GM23338 (cell line): ENCODE data around the gene ZNF516. TPM values are rescaled to one million over a fixed set of nuclear protein-coding genes. Genes with fewer than 3 reads are reported as not detected.

ENCODE experiments used
- ATAC-seq: fragments of 200-7000 bp; cut with Tn5 transposase; 3 replicates; pipeline ENCODE4 v1.9.1; 2020
- DNase-seq: peaks from one replicate; pipeline ENCODE4 v3.0.0-alpha.2; 2015; ENCODE audit warnings: low spot score
- H2AFZ ChIP-seq: fragments of 200-600 bp; sonication (generic); 2 replicates; pipeline ENCODE4 v1.8.0; 2016; ENCODE audit warnings: antibody characterized with exemption, mild to moderate bottlenecking, moderate library complexity
- H3F3A ChIP-seq: fragments of 200-600 bp; sonication (generic); replicated peaks from 2 replicates; pipeline ENCODE4 v1.8.0; 2017; ENCODE audit warnings: antibody characterized with exemption, mixed run types, low read depth
- H3K27ac ChIP-seq: fragments of 200-600 bp; sonication (generic); 2 replicates; pipeline ENCODE4 v1.6.1; 2016; ENCODE audit warnings: low read depth
- H3K27me3 ChIP-seq: fragments of 200-600 bp; sonication (generic); 2 replicates; pipeline ENCODE4 v1.8.0; 2016; ENCODE audit warnings: mild to moderate bottlenecking, mixed run types, moderate library complexity; ENCODE audit not compliant: insufficient read depth
- H3K36me3 ChIP-seq: fragments of 200-600 bp; sonication (generic); 2 replicates; pipeline ENCODE4 v1.8.0; 2016; ENCODE audit warnings: mild to moderate bottlenecking; ENCODE audit not compliant: insufficient read depth
- H3K4me1 ChIP-seq: fragments of 200-600 bp; sonication (generic); 2 replicates; pipeline ENCODE4 v1.8.0; 2016; ENCODE audit warnings: mild to moderate bottlenecking, moderate library complexity; ENCODE audit not compliant: insufficient read depth
- H3K4me2 ChIP-seq: fragments of 200-600 bp; sonication (generic); 2 replicates; pipeline ENCODE4 v1.7.1; 2017; ENCODE audit warnings: mixed run types
- H3K4me3 ChIP-seq: fragments of 200-600 bp; sonication (generic); 2 replicates; pipeline ENCODE4 v1.6.1; 2016; ENCODE audit warnings: mixed run types
- H3K79me2 ChIP-seq: fragments of 200-600 bp; sonication (generic); replicated peaks from 2 replicates; pipeline ENCODE4 v1.8.0; 2017; ENCODE audit warnings: mild to moderate bottlenecking; ENCODE audit not compliant: insufficient read depth
- H3K9me2 ChIP-seq: fragments of 200-600 bp; sonication (generic); 2 replicates; pipeline ENCODE4 v1.8.0; 2017; ENCODE audit not compliant: insufficient read depth
- H4K20me1 ChIP-seq: fragments of 200-600 bp; sonication (generic); replicated peaks from 2 replicates; pipeline ENCODE4 v1.8.0; 2017; ENCODE audit warnings: mild to moderate bottlenecking; ENCODE audit not compliant: insufficient read depth
- H3K27ac Mint-ChIP-seq: 2 replicates; pipeline ENCODE4 v1.8.0; 2020; ENCODE audit warnings: inconsistent platforms, mild to moderate bottlenecking, moderate library complexity, mixed read lengths
- H3K27me3 Mint-ChIP-seq: 3 replicates; pipeline ENCODE4 v1.8.0; 2022; ENCODE audit warnings: low read depth, mild to moderate bottlenecking, moderate library complexity, mixed read lengths, inconsistent platforms; ENCODE audit not compliant: insufficient read depth, poor library complexity
- H3K36me3 Mint-ChIP-seq: 3 replicates; pipeline ENCODE4 v1.8.0; 2021; ENCODE audit warnings: low read depth, mild to moderate bottlenecking, inconsistent platforms, moderate library complexity, mixed read lengths
- H3K4me1 Mint-ChIP-seq: 3 replicates; pipeline ENCODE4 v1.8.0; 2020; ENCODE audit warnings: mild to moderate bottlenecking, inconsistent platforms, mixed read lengths
- H3K4me3 Mint-ChIP-seq: 3 replicates; pipeline ENCODE4 v1.8.0; 2021; ENCODE audit warnings: moderate library complexity, mild to moderate bottlenecking, inconsistent platforms, mixed read lengths
- H3K9me3 Mint-ChIP-seq: 3 replicates; pipeline ENCODE4 v1.8.0; 2020; ENCODE audit warnings: moderate library complexity, mild to moderate bottlenecking, inconsistent platforms, mixed read lengths
- CREB1 ChIP-seq: fragments of 250-450 bp; sonication (Bioruptor Pico); IDR thresholded peaks from 2 replicates; pipeline ENCODE4 v1.5.0; 2020; ENCODE audit warnings: low read depth, mild to moderate bottlenecking, moderate library complexity
- CTCF ChIP-seq, 2 experiments: fragments of 200-600 bp in 1 of 2; sonication (generic) in 1 of 2; conservative IDR thresholded peaks; 2 replicates each; pipeline versions ENCODE4 v1.5.1 to v1.6.1; 2016 to 2017; ENCODE audit warnings: antibody characterized with exemption in 2 of 2, low read depth in 2 of 2, mild to moderate bottlenecking in 2 of 2, moderate library complexity in 1 of 2
- EZH2 ChIP-seq: fragments of 200-600 bp; sonication (generic); IDR thresholded peaks from one replicate; pipeline ENCODE4 v1.8.0; 2017; ENCODE audit warnings: antibody characterized with exemption, mild to moderate bottlenecking, low read depth; ENCODE audit not compliant: unreplicated experiment
- EZH2phosphoT487 ChIP-seq: fragments of 200-600 bp; sonication (generic); IDR thresholded peaks from one replicate; pipeline ENCODE4 v1.8.1; 2018; ENCODE audit warnings: antibody characterized with exemption; ENCODE audit not compliant: unreplicated experiment
- JUNB ChIP-seq: IDR thresholded peaks from one replicate; pipeline ENCODE4 v1.6.1; 2016; ENCODE audit warnings: antibody characterized with exemption; ENCODE audit not compliant: unreplicated experiment
- NANOG ChIP-seq: IDR thresholded peaks from 2 replicates; pipeline ENCODE4 v1.6.1; 2016; ENCODE audit warnings: antibody characterized with exemption, borderline replicate concordance
- POLR2AphosphoS5 ChIP-seq: IDR thresholded peaks from 2 replicates; pipeline ENCODE4 v1.6.1; 2016; ENCODE audit warnings: antibody characterized with exemption, low read depth
- STAT1 ChIP-seq: IDR thresholded peaks from one replicate; pipeline ENCODE4 v1.6.1; 2016; ENCODE audit warnings: antibody characterized with exemption; ENCODE audit not compliant: unreplicated experiment
- ZNF114 ChIP-seq: fragments of 250-450 bp; sonication (Bioruptor Pico); IDR thresholded peaks from 2 replicates; pipeline ENCODE4 v1.5.0; 2020; ENCODE audit warnings: mild to moderate bottlenecking, moderate library complexity
- ZNF331 ChIP-seq: fragments of 250-450 bp; sonication (Bioruptor Pico); IDR thresholded peaks from 2 replicates; pipeline ENCODE4 v1.5.0; 2020; ENCODE audit warnings: low read depth, mild to moderate bottlenecking, moderate library complexity
- polyA plus RNA-seq: library from polyadenylated mRNA; unstranded; fragments of >200 nt; fragmentation: Nextera tagmentation; extraction: Ambion mirVana; gene quantifications from 2 replicates; pipeline ENCODE4 v1.2.1, GENCODE V29; 2016
- total RNA-seq: library from RNA; depleted of rRNA; stranded (reverse); fragments of >200 nt; shearing (Covaris generic); gene quantifications from 2 replicates; pipeline ENCODE4 v1.2.3, GENCODE V29; 2014
- TF ChIP-seq, protein P1 (sequence below): IDR thresholded peaks from 2 replicates; pipeline ENCODE4 v1.6.1; 2016; ENCODE audit warnings: antibody characterized with exemption
- TF ChIP-seq, protein P2 (sequence below): IDR thresholded peaks from one replicate; pipeline ENCODE4 v1.6.1; 2018; ENCODE audit warnings: antibody characterized with exemption; ENCODE audit not compliant: unreplicated experiment

Gene ZNF516
- total and polyA plus RNA-seq, 2 experiments from 2014 or later: 11.9 to 24.2 TPM

- no peak overlapping the region for H3K4me2 ChIP-seq
- no peaks in the 10 kb centered on the region; the same call in none of the 2 replicates for H4K20me1 ChIP-seq
- Mint-ChIP-seq H3K36me3 (no peaks in the 10 kb centered on the region), H3K27me3 (peaks cover 29% of the 10 kb centered on the region), H3K27ac (no peak overlapping the region), H3K4me1 (peaks cover 59% of the 10 kb centered on the region), H3K4me3 (no peak overlapping the region), H3K9me3 (no peaks in the 10 kb centered on the region)
- H3K36me3 ChIP-seq: no peaks in the 10 kb centered on the region
- no peaks in the 10 kb centered on the region for H3K9me2 ChIP-seq
- peaks cover 23% of the 10 kb centered on the region for H3K27me3 ChIP-seq
- H2AFZ ChIP-seq: no peak overlapping the region
- peaks cover 3% of the 10 kb centered on the region; the same call in 1 of the 2 replicates for H3K79me2 ChIP-seq
- DNase-seq (no peak), ATAC-seq (no peak; the same call in 2 of the 3 replicates)
- TF ChIP-seq ZNF114 (CRISPR knock-in tag) (no peak), POLR2AphosphoS5 (no peak), EZH2phosphoT487 (no peak), CREB1 (CRISPR knock-in tag) (no peak)
- H3K4me1 ChIP-seq: peaks cover 42% of the 10 kb centered on the region
- H3K4me3 ChIP-seq: no peak overlapping the region
- H3F3A ChIP-seq: 0 out of 2 replicates have a peak, but pooled peaks cover 6% of the 10 kb centered on the region
- no peak overlapping the region for H3K27ac ChIP-seq
Measured at GRCh38 chr18:76456018-76456750, 38.9 kb downstream of the ZNF516 start.

DNA sequence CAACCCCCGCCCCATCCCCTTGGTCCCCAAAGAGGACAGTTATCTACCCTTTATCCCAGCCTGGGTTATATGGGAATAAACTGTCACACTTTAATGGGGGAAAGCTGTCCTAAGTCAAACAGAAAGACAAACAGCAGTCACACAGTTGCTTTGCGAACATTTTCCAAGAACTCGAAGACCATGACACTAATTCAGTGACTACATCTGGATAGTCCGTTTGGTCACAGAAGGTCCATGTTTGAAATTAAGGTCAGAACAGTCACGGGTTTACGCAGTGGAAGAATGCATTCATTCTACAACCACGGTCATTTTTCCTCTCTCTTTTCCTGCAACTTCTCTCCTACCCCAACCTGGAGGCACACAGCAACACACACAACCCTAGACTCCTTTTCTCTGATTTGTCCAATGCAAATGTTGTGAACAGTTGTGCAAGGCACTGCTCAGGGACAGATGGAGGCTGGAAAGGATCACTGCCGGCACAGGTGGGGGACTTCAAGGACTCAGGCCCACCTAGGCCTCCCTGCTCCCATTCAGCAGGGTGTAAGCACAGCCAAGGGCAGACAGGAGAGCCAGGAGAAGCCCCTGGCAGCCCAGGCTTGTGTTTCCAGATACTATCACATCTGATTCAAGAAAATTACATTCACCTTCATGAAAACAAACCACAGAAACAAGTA, 39.9 kb downstream of the ZNF516 start:
- H3K4me3 ChIP-seq: no peak overlapping the region
- Mint-ChIP-seq H3K27me3 (peaks cover 32% of the 10 kb centered on the region), H3K9me3 (no peaks in the 10 kb centered on the region), H3K27ac (no peak overlapping the region), H3K4me3 (no peak overlapping the region), H3K36me3 (no peaks in the 10 kb centered on the region), H3K4me1 (peaks cover 62% of the 10 kb centered on the region)
- no peaks in the 10 kb centered on the region for H3K9me2 ChIP-seq
- 0 out of 2 replicates have a peak overlapping the region, but pooled peaks have one; percentile 93 for H3K4me2 ChIP-seq
- H3K27ac ChIP-seq: no peak overlapping the region
- H3K27me3 ChIP-seq: peaks cover 27% of the 10 kb centered on the region
- DNase-seq: no peak
- no peak overlapping the region for H2AFZ ChIP-seq
- peaks cover 50% of the 10 kb centered on the region for H3K4me1 ChIP-seq
- H4K20me1 ChIP-seq: no peaks in the 10 kb centered on the region; the same call in none of the 2 replicates
- H3K36me3 ChIP-seq: no peaks in the 10 kb centered on the region
- H3K79me2 ChIP-seq: peaks cover 3% of the 10 kb centered on the region; the same call in 1 of the 2 replicates
- H3F3A ChIP-seq: 0 out of 2 replicates have a peak, but pooled peaks cover 7% of the 10 kb centered on the region
- ATAC-seq: no peak
- TF ChIP-seq, protein P1, sequence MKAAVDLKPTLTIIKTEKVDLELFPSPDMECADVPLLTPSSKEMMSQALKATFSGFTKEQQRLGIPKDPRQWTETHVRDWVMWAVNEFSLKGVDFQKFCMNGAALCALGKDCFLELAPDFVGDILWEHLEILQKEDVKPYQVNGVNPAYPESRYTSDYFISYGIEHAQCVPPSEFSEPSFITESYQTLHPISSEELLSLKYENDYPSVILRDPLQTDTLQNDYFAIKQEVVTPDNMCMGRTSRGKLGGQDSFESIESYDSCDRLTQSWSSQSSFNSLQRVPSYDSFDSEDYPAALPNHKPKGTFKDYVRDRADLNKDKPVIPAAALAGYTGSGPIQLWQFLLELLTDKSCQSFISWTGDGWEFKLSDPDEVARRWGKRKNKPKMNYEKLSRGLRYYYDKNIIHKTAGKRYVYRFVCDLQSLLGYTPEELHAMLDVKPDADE: no peak
- no peak for TF ChIP-seq NANOG
- TF ChIP-seq, protein P2, sequence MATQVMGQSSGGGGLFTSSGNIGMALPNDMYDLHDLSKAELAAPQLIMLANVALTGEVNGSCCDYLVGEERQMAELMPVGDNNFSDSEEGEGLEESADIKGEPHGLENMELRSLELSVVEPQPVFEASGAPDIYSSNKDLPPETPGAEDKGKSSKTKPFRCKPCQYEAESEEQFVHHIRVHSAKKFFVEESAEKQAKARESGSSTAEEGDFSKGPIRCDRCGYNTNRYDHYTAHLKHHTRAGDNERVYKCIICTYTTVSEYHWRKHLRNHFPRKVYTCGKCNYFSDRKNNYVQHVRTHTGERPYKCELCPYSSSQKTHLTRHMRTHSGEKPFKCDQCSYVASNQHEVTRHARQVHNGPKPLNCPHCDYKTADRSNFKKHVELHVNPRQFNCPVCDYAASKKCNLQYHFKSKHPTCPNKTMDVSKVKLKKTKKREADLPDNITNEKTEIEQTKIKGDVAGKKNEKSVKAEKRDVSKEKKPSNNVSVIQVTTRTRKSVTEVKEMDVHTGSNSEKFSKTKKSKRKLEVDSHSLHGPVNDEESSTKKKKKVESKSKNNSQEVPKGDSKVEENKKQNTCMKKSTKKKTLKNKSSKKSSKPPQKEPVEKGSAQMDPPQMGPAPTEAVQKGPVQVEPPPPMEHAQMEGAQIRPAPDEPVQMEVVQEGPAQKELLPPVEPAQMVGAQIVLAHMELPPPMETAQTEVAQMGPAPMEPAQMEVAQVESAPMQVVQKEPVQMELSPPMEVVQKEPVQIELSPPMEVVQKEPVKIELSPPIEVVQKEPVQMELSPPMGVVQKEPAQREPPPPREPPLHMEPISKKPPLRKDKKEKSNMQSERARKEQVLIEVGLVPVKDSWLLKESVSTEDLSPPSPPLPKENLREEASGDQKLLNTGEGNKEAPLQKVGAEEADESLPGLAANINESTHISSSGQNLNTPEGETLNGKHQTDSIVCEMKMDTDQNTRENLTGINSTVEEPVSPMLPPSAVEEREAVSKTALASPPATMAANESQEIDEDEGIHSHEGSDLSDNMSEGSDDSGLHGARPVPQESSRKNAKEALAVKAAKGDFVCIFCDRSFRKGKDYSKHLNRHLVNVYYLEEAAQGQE: no peak
- TF ChIP-seq EZH2: no peak
- TF ChIP-seq ZNF114 (CRISPR knock-in tag): no peak
- no peak for TF ChIP-seq STAT1
- no peak for TF ChIP-seq POLR2AphosphoS5
- no peak for TF ChIP-seq CREB1 (CRISPR knock-in tag)
- no peak for TF ChIP-seq ZNF331 (CRISPR knock-in tag)
- no peak for TF ChIP-seq CTCF (conservative IDR thresholded peaks at IDR 0.05; ENCODE audit: low read depth in 2 of 2)
- TF ChIP-seq EZH2phosphoT487: no peak
- TF ChIP-seq JUNB: no peak
